HFF-Myc (cell line): ENCODE results near the gene SLC35D3.
"Not testable (repeated sequence)": the region's sequence is repeated elsewhere in the genome, so short reads cannot be mapped to it uniquely, and the experiment has no call there.

ENCODE experiments used
- DNase-seq: peaks from one replicate; pipeline ENCODE4 v3.0.0-alpha.2; 2011; ENCODE audit warnings: low read depth; ENCODE audit errors: extremely low read depth
- H3K4me3 ChIP-seq: replicated peaks from 2 replicates; pipeline ENCODE4 v1.5.1; 2011; ENCODE audit warnings: low read depth, mild to moderate bottlenecking, control low read depth, low read length
- TF ChIP-seq, protein P1 (sequence below): IDR thresholded peaks from 2 replicates; pipeline ENCODE4 v1.5.1; 2012; ENCODE audit warnings: mild to moderate bottlenecking, low read depth, low read length, control low read depth; ENCODE audit errors: missing control alignments

SLC35D3 gene

DNA sequence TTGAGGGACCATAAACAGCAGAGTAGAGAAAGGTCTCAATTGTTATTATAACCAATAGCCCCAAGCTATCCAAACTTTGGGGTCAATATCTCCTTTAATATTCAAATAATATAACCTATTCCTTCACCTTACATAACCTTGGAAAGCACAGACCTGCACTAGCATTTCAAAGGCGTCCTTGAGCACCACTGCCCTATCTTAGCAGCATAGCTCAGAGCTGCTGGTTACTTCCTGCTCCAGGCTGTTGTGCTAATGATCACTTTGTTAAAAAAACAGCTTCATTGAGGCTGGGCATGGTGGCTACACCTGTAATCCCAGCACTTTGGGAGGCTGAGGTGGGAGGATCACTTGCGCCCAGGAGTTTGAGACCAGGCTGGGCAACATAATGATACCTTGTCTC is 10.5 kb downstream of the SLC35D3 start:
- no peak overlapping the region for H3K4me3 ChIP-seq
- TF ChIP-seq, protein P1, sequence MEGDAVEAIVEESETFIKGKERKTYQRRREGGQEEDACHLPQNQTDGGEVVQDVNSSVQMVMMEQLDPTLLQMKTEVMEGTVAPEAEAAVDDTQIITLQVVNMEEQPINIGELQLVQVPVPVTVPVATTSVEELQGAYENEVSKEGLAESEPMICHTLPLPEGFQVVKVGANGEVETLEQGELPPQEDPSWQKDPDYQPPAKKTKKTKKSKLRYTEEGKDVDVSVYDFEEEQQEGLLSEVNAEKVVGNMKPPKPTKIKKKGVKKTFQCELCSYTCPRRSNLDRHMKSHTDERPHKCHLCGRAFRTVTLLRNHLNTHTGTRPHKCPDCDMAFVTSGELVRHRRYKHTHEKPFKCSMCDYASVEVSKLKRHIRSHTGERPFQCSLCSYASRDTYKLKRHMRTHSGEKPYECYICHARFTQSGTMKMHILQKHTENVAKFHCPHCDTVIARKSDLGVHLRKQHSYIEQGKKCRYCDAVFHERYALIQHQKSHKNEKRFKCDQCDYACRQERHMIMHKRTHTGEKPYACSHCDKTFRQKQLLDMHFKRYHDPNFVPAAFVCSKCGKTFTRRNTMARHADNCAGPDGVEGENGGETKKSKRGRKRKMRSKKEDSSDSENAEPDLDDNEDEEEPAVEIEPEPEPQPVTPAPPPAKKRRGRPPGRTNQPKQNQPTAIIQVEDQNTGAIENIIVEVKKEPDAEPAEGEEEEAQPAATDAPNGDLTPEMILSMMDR: no peak
- no peak for DNase-seq

DNA sequence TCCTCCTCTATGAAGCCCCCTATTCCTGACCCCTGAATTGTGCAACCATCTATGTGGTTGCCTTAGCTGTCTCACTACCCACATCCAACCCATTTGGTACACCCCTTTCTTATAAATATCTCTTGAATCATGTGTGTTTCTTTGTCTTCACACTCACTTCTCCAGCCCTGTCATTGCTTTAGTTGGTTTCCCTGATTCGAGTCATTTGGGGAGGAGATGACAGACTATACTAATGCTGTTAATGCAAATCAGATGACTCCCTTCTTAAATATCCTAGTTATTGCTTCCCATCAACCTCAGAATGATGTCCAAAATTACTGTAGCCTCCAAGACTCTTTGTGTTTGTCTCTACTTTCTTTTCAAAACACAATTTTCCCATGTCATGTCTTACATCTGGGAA is 23.0 kb downstream of the SLC35D3 start:
- no peak for DNase-seq
- TF ChIP-seq, protein P1: no peak
- H3K4me3 ChIP-seq: no peak overlapping the region

DNA sequence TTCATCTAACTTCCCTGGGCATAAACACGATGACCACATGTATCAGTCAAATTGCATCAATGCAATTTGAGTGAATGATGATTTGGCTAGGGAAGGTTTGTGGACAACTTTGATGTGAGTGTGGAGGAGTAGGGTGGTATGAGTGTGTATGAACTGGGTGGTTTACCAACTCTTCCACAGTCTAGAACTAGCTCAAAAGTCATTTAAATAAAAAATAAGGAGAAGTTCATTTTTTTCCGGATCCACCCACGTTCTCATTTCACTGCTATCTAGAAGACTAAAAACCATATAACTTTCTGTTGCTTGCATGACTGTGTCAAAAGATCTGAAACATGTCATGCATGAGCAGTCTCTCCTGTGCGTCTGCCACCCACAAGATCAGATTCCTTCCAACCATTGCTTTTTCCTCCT is 23.6 kb downstream of the SLC35D3 start:
- TF ChIP-seq, protein P1: no peak
- DNase-seq: no peak
- H3K4me3 ChIP-seq: no peak overlapping the region

DNA sequence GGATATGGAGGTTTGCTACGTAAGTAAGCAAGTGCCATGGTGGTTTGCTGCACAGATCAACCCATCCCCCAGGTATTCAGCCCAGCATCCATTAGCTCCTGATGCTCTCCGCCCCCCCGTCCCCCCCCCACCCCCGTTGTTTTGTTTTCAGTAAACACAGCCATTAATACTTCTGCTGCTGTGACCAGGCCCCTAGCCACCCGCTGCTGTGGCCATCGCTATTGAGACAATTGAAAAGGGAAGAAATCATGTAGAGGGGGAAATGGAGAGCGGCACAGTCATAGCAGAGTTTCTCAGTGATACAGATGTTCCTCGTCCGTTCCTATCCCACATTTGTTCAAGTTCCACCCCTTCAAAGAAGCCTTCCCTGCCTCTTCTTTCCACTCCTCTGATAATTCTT is 24.9 kb downstream of the SLC35D3 start:
- no peak overlapping the region for H3K4me3 ChIP-seq
- DNase-seq: no peak
- TF ChIP-seq, protein P1: no peak

DNA sequence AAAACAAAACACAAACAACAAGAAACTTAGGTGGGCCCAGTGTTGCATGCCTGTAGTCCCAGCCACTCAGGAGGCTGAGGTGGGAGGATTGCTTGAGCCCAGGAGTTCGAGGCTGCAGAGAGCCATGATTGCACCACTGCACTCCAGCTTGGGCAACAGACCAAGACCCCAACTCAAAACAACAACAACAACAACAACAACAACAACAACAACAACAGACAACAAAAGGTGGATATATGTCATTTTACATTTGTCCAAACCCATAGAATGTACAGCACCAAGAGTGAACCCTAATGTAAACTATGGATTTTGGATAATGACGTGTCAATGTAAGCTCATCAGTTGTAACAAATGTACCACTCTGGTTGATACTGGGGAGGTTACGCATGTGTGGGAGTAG is 27.9 kb downstream of the SLC35D3 start:
- not testable (repeated sequence) for DNase-seq

DNA sequence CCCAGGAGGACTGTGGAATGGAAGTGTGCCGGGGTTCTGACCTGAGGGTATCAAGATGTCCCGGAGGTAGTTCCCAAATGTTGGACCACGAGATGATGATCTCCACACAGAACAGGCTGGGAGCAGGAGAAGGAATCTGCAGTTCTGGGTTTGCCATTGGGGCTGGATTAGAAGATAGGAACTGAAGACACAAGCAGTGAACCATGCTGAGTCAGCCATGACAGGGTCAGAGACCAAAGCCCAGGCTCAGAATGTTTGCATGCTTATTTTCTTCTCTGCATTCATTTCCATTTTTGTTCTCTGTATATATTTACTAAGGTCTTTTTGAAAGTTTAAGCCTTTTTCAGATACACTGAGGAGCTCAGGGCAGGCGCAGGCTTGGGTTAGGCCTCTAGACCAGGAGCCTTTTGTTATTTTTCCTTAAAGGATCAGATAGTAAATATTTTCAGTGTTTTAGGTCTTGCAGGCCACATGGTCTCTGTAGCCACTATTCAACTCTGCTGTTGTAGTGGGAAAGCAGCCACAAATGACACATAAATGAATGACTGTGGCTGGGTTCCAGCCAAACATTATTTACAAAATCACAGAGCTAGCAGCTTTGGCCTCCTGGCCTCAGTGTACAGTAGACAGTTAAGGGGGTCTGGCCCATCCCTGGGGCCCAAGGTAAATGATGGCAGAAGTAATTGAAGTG is 28.5 kb downstream of the SLC35D3 start:
- DNase-seq: no peak

More for the DNA sequence above, 27.9 kb downstream of the SLC35D3 start:
- H3K4me3 ChIP-seq: not testable (repeated sequence)

DNA sequence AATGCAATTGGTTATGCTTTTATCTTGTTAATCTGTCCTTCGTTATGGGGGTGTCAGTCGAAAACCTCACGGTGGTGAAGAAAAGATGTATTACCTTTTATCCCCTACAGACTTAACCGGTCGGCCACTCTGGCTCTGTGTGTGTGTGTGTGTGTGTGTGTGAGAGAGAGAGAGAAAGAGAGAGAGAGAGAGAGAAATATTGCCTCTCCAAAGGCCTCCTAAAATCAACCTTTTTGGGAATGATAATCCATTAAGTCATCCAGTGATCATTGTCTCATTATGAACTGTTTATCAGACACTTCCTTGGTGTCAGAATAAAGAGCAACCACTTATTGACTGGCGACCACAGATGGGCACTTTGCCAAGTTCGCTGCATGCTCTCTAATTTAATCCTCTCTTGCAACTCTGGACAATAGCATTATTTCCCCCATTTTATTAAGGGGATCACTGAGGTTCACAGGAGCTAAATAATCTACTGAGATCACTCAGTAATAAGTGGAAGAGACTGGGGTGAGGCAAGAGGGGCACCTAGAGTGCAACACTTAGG is 30.7 kb downstream of the SLC35D3 start:
- TF ChIP-seq, protein P1: no peak
- DNase-seq: no peak
- no peak overlapping the region for H3K4me3 ChIP-seq

More for the DNA sequence above, 28.5 kb downstream of the SLC35D3 start:
- H3K4me3 ChIP-seq: no peak overlapping the region
- TF ChIP-seq, protein P1: no peak
